ENCODE data around the gene KANSL1L. TPM values are rescaled to one million over a fixed set of nuclear protein-coding genes. Genes with fewer than 3 reads are reported as not detected.

KANSL1L gene
- total RNA-seq, 1 donor from 2014 or later = 34.4 TPM

DNA sequence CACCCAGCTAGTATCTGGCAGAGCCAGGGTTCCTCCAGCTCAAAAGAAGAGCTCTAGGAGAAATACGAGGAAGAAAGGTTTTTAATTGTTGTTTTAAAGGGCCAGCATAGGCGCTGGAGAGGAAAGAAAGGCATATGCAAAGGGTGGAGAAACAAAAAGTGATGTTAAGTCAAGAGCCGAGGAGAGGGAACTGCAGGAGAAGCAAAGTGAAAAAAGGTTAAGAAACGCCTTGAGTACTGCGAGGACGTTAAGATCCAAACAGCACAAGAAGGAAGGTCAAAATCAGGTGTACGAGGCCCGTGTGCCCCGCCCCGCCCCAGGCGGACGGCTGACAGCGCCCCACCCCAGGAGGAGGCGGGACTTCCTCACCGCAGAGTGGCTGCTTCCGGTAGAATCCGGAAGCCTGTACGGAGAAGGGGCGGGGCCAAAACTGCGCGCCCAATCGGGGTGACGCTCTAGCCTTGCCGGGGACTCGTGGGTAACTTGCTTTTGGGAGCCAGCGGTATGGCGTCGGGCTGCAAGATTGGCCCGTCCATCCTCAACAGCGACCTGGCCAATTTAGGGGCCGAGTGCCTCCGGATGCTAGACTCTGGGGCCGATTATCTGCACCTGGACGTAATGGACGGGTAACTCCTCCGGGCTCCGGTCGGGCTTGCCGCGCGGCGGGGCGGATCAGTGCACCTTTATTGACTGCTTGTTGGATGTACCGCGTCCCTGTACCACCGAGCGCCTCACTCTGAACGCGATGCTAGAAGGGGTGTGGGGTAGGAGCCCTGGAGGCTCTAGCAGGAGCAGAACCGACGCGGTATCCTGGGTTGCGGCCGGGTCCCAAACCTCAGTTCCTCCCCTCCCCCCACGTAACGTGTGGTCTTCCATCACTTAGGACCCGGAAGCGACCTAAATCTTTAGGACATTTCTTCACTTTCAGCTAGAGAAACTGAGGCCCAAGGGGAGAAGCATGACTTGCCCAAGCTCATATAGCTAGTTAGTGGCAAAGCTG, 168.8 kb downstream of the KANSL1L start, which contains the start of gene RPE:
TSS of gene RPE (plus strand) at position 481 of the 1,000 bp plus-strand sequence. CDS start at position 505, 24 bp downstream.
- peak within 1 kb of the TSS; percentile 81 for H3K4me3 ChIP-seq
- peak; percentile 100 for ATAC-seq
- intact Hi-C loops (cut with DNase I) = no loop called here

DNA sequence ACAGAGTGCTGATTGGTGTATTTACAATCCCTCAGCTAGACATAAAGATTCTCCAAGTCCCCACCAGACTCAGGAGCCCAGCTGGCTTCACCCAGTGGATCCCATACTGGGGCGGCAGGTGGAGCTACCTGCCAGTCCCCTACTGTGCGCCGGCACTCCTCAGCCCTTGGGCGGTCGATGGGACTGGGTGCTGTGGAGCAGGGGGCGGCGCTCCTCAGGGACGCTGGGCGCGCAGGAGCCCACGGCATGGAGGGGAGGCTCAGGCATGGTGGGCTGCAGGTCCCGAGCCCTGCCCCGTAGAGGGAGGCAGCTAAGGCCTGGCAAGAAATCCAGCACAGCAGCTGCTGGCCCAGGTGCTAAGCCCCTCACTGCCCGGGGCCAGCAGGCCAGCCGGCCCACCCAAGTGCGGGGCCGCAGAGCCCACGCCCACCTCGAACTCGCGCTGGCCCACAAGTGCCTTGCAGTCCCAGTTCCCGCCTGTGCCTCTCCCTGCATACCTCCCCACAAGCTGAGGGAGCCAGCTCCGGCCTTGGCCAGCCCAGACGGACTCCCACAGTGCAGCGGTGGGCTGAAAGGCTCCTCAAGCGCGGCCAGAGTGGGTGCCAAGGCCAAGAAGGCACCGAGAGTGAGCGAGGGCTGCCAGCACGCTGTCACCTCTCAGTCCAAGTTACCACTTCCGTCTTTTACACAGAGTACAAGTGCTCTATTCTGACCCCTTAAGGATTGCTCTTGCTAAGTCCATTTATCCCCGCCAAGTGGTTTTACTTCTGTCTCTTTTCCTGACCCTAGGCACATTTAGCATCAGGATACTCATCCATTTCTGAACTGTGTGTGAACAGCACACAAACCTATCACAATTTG, 170.5 kb downstream of the KANSL1L start:
- H3K27ac ChIP-seq = no peak overlapping the region
- H3K4me3 ChIP-seq = no peak overlapping the region
- intact Hi-C loops (cut with DNase I) = no loop called here
- DNase-seq = peak; percentile 46
- H3K36me3 ChIP-seq = no peaks in the 10 kb centered on the region
- H3K4me1 ChIP-seq = peaks cover 31% of the 10 kb centered on the region
- no peak for ATAC-seq
- no peak for TF ChIP-seq CTCF (IDR thresholded peaks at IDR 0.05)
- no peaks in the 10 kb centered on the region for H3K27me3 ChIP-seq (ENCODE audit: low read depth)
- no peaks in the 10 kb centered on the region for H3K9me3 ChIP-seq

More for the DNA sequence above, 168.8 kb downstream of the KANSL1L start, which contains the start of gene RPE:
- TF ChIP-seq CTCF (IDR thresholded peaks at IDR 0.05) = no peak
- no peaks in the 10 kb centered on the region for H3K36me3 ChIP-seq
- DNase-seq = peak; percentile 97
- peaks cover 46% of the 10 kb centered on the region for H3K4me1 ChIP-seq
- H3K27me3 ChIP-seq (ENCODE audit: low read depth) = no peaks in the 10 kb centered on the region
- no peaks in the 10 kb centered on the region for H3K9me3 ChIP-seq
- peak within 1 kb of the TSS; percentile 82 for H3K27ac ChIP-seq

DNA sequence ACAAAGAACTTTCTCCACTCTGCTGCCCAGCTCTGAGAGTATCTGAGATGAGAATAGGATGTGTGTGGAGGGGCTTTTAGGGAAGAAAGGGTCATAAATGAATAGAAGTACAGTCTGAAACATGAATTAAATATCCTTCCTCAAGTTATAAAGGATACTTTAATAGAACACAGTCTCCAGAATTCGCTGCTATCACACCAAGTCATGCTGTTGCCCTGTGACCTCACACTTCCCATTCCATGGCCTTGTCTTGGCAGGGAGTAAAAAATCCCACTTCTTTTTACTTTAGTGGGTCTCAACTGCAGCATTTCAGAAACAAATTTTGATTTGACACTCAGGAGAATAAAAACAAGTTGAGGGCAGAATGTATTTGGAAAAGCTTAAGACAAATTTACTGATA, 172.6 kb downstream of the KANSL1L start:
- no peaks in the 10 kb centered on the region for H3K36me3 ChIP-seq
- peaks cover 10% of the 10 kb centered on the region for H3K4me1 ChIP-seq
- no peak overlapping the region for H3K4me3 ChIP-seq
- ATAC-seq (no peak), DNase-seq (no peak)
- TF ChIP-seq CTCF (IDR thresholded peaks at IDR 0.05) = no peak
- H3K9me3 ChIP-seq = no peaks in the 10 kb centered on the region
- intact Hi-C loops (cut with DNase I) = no loop called here
- H3K27me3 ChIP-seq (ENCODE audit: low read depth) = no peaks in the 10 kb centered on the region
- no peak overlapping the region for H3K27ac ChIP-seq

- H3K27me3 ChIP-seq (ENCODE audit: low read depth) = no peaks in the 10 kb centered on the region
- intact Hi-C loops (cut with DNase I) = no loop called here
- TF ChIP-seq CTCF (IDR thresholded peaks at IDR 0.05) = no peak
Observed at GRCh38 chr2:209993968-209994367, 177.2 kb downstream of the KANSL1L start.

GRCh38 chr2:209990838-209991237, 180.4 kb downstream of the KANSL1L start:
- Histone ChIP-seq H3K4me1 (no peaks in the 10 kb centered on the region), H3K27me3 (ENCODE audit: low read depth) (no peaks in the 10 kb centered on the region), H3K4me3 (no peak overlapping the region), H3K27ac (no peak overlapping the region), H3K9me3 (no peaks in the 10 kb centered on the region), H3K36me3 (no peaks in the 10 kb centered on the region)
- ATAC-seq (no peak), DNase-seq (no peak)
- TF ChIP-seq CTCF (IDR thresholded peaks at IDR 0.05) = no peak
- intact Hi-C loops (cut with DNase I) = no loop called here

More at GRCh38 chr2:209993968-209994367, 177.2 kb downstream of the KANSL1L start:
- DNase-seq (no peak), ATAC-seq (no peak)
- no peaks in the 10 kb centered on the region for H3K4me1 ChIP-seq
- H3K36me3 ChIP-seq = no peaks in the 10 kb centered on the region
- no peaks in the 10 kb centered on the region for H3K9me3 ChIP-seq
- H3K4me3 ChIP-seq = no peak overlapping the region
- no peak overlapping the region for H3K27ac ChIP-seq

Data from lower lobe of right lung (tissue), 2 donors.